ENCODE results near the gene TGFBR3L.

TGFBR3L gene

DNA sequence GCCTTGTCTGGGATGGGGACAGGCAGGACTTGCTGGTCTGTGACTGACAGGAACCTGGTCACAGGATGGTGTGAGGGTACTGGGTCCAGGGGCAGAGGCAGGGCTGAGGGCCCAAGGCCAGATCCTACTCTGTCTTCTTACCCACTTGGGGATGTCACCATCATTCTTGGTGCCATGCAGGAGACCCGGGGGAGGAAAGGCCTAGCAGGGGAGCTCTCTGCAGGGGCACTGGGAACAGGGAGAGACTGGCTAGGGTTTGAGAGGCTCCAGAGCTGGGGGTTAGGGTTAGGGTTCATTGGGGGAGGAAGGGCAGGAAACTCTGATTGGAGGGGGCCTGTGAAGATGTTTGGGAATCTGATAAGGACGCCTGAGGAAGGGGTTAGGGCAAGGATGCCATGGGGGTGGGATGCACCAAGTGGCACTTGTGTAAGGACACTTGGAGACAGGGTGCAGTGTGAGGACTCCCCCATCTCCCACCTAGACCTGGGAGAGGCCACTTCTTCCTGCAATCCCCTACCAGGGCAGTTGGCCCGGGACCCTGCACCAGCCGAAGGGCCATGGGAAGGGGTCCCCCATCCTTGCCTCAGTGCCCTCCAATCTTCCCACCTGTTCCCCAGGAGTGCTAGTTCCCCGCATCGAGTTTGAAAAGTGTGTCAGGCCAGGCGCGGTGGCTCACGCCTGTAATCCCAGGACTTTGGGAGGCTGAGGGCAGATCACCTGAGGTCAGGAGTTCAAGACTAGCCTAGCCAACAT, 47.4 kb upstream of the TGFBR3L start (continued):
- TF ChIP-seq, protein P1, sequence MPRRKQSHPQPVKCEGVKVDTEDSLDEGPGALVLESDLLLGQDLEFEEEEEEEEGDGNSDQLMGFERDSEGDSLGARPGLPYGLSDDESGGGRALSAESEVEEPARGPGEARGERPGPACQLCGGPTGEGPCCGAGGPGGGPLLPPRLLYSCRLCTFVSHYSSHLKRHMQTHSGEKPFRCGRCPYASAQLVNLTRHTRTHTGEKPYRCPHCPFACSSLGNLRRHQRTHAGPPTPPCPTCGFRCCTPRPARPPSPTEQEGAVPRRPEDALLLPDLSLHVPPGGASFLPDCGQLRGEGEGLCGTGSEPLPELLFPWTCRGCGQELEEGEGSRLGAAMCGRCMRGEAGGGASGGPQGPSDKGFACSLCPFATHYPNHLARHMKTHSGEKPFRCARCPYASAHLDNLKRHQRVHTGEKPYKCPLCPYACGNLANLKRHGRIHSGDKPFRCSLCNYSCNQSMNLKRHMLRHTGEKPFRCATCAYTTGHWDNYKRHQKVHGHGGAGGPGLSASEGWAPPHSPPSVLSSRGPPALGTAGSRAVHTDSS (tag by site-specific recombination; IDR thresholded peaks at IDR 0.05) = no peak
- TF ChIP-seq ZNF549 (tag by site-specific recombination; IDR thresholded peaks at IDR 0.05) = no peak
- TF ChIP-seq ZNF777 (tag by site-specific recombination; IDR thresholded peaks at IDR 0.05; ENCODE audit: borderline replicate concordance) = no peak
- TF ChIP-seq GLIS1 (tag by site-specific recombination; IDR thresholded peaks at IDR 0.05) = peak; percentile 94

DNA sequence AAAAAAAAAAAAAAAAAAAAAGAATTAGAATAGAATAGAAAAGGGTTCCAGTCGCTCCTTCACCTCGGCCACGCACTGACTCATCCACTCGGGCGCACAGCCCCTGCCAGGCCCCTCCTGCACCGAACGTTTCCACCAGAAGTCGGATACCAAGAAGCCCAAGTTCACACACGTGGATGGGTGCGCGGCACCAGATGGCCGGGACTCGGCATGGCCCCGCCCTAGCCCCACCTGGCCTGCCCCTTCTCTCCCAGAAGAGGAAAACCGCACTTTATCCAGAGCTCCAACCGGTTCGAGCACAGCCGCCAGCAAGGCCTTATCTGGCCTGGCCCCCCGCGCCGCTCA, 46.3 kb upstream of the TGFBR3L start:
- H3K36me3 ChIP-seq (ENCODE audit: control insufficient read depth in 2 of 2, insufficient read depth in 1 of 2, low read length in 2 of 2) = no peaks in the 10 kb centered on the region
- TF ChIP-seq ZNF549 (tag by site-specific recombination; IDR thresholded peaks at IDR 0.05) = no peak
- no peak for TF ChIP-seq YY1 (tag by site-specific recombination; IDR thresholded peaks at IDR 0.05)
- no peak for TF ChIP-seq TRIM28 (IDR thresholded peaks at IDR 0.05; ENCODE audit: borderline replicate concordance, low read length)
- TF ChIP-seq ZBTB17 (tag by site-specific recombination; IDR thresholded peaks at IDR 0.05) = peak; percentile 70; the same call in 1 of the 2 replicates
- no peak for TF ChIP-seq ZNF544 (tag by site-specific recombination; IDR thresholded peaks at IDR 0.05)
- no peak for TF ChIP-seq HOXD13 (CRISPR knock-in tag; IDR thresholded peaks at IDR 0.05; ENCODE audit: borderline replicate concordance)
- no peak for TF ChIP-seq ZNF830 (tag by site-specific recombination; IDR thresholded peaks at IDR 0.05; ENCODE audit: low read depth)
- TF ChIP-seq ZNF596 (tag by site-specific recombination; IDR thresholded peaks at IDR 0.05) = no peak
- TF ChIP-seq ZNF76 (tag by site-specific recombination; IDR thresholded peaks at IDR 0.05; ENCODE audit: borderline replicate concordance, low read depth) = no peak
- no peak for TF ChIP-seq ZNF548 (tag by site-specific recombination; IDR thresholded peaks at IDR 0.05)
- no peak for TF ChIP-seq ZNF211 (tag by site-specific recombination; IDR thresholded peaks at IDR 0.05; ENCODE audit: low read depth)
- no peak for TF ChIP-seq ZNF138 (tag by site-specific recombination; IDR thresholded peaks at IDR 0.05; ENCODE audit: borderline replicate concordance)
- TF ChIP-seq ZFHX2 (tag by site-specific recombination; conservative IDR thresholded peaks at IDR 0.05) = no peak
- TF ChIP-seq, protein P2, sequence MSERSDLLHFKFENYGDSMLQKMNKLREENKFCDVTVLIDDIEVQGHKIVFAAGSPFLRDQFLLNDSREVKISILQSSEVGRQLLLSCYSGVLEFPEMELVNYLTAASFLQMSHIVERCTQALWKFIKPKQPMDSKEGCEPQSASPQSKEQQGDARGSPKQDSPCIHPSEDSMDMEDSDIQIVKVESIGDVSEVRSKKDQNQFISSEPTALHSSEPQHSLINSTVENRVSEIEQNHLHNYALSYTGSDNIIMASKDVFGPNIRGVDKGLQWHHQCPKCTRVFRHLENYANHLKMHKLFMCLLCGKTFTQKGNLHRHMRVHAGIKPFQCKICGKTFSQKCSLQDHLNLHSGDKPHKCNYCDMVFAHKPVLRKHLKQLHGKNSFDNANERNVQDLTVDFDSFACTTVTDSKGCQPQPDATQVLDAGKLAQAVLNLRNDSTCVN (tag by site-specific recombination; optimal IDR thresholded peaks at IDR 0.05) = peak; percentile 28
- TF ChIP-seq ZBTB8A (tag by site-specific recombination; IDR thresholded peaks at IDR 0.05) = no peak
- TF ChIP-seq, protein P3, sequence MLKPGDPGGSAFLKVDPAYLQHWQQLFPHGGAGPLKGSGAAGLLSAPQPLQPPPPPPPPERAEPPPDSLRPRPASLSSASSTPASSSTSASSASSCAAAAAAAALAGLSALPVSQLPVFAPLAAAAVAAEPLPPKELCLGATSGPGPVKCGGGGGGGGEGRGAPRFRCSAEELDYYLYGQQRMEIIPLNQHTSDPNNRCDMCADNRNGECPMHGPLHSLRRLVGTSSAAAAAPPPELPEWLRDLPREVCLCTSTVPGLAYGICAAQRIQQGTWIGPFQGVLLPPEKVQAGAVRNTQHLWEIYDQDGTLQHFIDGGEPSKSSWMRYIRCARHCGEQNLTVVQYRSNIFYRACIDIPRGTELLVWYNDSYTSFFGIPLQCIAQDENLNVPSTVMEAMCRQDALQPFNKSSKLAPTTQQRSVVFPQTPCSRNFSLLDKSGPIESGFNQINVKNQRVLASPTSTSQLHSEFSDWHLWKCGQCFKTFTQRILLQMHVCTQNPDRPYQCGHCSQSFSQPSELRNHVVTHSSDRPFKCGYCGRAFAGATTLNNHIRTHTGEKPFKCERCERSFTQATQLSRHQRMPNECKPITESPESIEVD (tag by site-specific recombination; IDR thresholded peaks at IDR 0.05) = no peak
- TF ChIP-seq GLIS1 (tag by site-specific recombination; IDR thresholded peaks at IDR 0.05) = peak; percentile 94; the same call in 1 of the 2 replicates
- no peak for TF ChIP-seq ZNF114 (tag by site-specific recombination; IDR thresholded peaks at IDR 0.05)
- TF ChIP-seq, protein P4, sequence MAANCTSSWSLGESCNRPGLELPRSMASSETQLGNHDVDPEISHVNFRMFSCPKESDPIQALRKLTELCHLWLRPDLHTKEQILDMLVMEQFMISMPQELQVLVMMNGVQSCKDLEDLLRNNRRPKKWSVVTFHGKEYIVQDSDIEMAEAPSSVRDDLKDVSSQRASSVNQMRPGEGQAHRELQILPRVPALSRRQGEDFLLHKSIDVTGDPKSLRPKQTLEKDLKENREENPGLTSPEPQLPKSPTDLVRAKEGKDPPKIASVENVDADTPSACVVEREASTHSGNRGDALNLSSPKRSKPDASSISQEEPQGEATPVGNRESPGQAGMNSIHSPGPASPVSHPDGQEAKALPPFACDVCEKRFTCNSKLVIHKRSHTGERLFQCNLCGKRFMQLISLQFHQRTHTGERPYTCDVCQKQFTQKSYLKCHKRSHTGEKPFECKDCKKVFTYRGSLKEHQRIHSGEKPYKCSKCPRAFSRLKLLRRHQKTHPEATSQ (tag by site-specific recombination; IDR thresholded peaks at IDR 0.05) = no peak
- no peak for TF ChIP-seq ZNF514 (tag by site-specific recombination; IDR thresholded peaks at IDR 0.05)
- peak; percentile 99 for TF ChIP-seq ZBTB20 (tag by site-specific recombination; IDR thresholded peaks at IDR 0.05)
- TF ChIP-seq, protein P5, sequence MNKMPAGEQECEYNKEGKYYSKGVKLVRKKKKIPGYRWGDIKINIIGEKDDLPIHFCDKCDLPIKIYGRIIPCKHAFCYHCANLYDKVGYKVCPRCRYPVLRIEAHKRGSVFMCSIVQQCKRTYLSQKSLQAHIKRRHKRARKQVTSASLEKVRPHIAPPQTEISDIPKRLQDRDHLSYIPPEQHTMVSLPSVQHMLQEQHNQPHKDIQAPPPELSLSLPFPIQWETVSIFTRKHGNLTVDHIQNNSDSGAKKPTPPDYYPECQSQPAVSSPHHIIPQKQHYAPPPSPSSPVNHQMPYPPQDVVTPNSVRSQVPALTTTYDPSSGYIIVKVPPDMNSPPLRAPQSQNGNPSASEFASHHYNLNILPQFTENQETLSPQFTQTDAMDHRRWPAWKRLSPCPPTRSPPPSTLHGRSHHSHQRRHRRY (tag by site-specific recombination; IDR thresholded peaks at IDR 0.05) = no peak
- no peak for TF ChIP-seq SP3 (tag by site-specific recombination; IDR thresholded peaks at IDR 0.05)
- no peak for TF ChIP-seq ZNF23 (tag by site-specific recombination; IDR thresholded peaks at IDR 0.05; ENCODE audit: borderline replicate concordance)
- TF ChIP-seq REPIN1 (tag by site-specific recombination; IDR thresholded peaks at IDR 0.05; ENCODE audit: low read depth) = no peak
- no peak for TF ChIP-seq ZFP37 (tag by site-specific recombination; IDR thresholded peaks at IDR 0.05)
- no peak for TF ChIP-seq ZSCAN23 (tag by site-specific recombination; IDR thresholded peaks at IDR 0.05)
- no peak for TF ChIP-seq KLF10 (tag by site-specific recombination; IDR thresholded peaks at IDR 0.05)
- TF ChIP-seq ZNF521 (tag by site-specific recombination; IDR thresholded peaks at IDR 0.05) = no peak

More for the DNA sequence above, 46.3 kb upstream of the TGFBR3L start:
- Histone ChIP-seq H3K4me3 (ENCODE audit: low read depth, low read length) (no peak overlapping the region), H3K9me3 (ENCODE audit: control insufficient read depth, insufficient read depth, low read depth, low read length) (no peaks in the 10 kb centered on the region), H3K27ac (ENCODE audit: extremely low read depth, low read depth, low read length) (no peak overlapping the region), H3K4me1 (ENCODE audit: control insufficient read depth, insufficient read depth, low read length) (peaks cover 6% of the 10 kb centered on the region)
- POLR2A ChIA-PET = interaction anchor here (0.6 to 2.2 kb wide), 12 partner anchors 8 to 187 kb away, joined by 3 to 35 read pairs (median 8); partner anchors contain the start of genes LRRC8E, MAP2K7, SNAPC2 and TIMM44
- CTCF ChIA-PET = interaction anchor here (0.6 to 2.4 kb wide), 21 partner anchors 9 to 165 kb away, joined by 3 to 25 read pairs (median 5); partner anchors contain the start of genes MAP2K7, SNAPC2 and TIMM44
